ENCODE results near the gene SNX8. TPM values are rescaled to one million over a fixed set of nuclear protein-coding genes. Genes with fewer than 3 reads are reported as not detected.

Gene SNX8
- total and polyA plus RNA-seq, 2 of the 8 experiments (the other 6 are each of a cell fraction or from before 2014, with no cell fraction given), result 46.2 to 70.8 TPM

GRCh38 chr7:2218444-2218785, 95.8 kb downstream of the SNX8 start:
- no peak overlapping the region for H3K4me2 ChIP-seq (ENCODE audit: insufficient read depth in 1 of 2, low read depth in 2 of 2, low read length in 2 of 2)
- no peak overlapping the region for H3K4ac ChIP-seq (replicated peaks; ENCODE audit: insufficient read length, low read depth, low read length)
- H3K23ac ChIP-seq (ENCODE audit: insufficient read length), result no peak overlapping the region
- ChIA-PET POLR2A (ENCODE audit: partially characterized antibody) (interaction anchor here (1.6 kb wide), 1 partner anchor 17 kb away, joined by 3 read pairs; no protein-coding TSS in a partner anchor), CTCF (ENCODE audit: partially characterized antibody) (no interaction called here)
- FAIRE-seq, result no peak
- no peak overlapping the region for H3K27ac ChIP-seq (ENCODE audit: low read depth, low read length)
- TF ChIP-seq CHD2 (IDR thresholded peaks at IDR 0.05; ENCODE audit: low read length), result no peak
- no peak for TF ChIP-seq JUND (IDR thresholded peaks at IDR 0.05; ENCODE audit: low read length)
- TF ChIP-seq NRF1 (IDR thresholded peaks at IDR 0.05; ENCODE audit: low read depth, low read length), result no peak
- TF ChIP-seq SP4 (IDR thresholded peaks at IDR 0.05; ENCODE audit: low read length), result no peak
- no peak for TF ChIP-seq GTF2F1 (IDR thresholded peaks at IDR 0.05; ENCODE audit: borderline replicate concordance, low read depth, low read length)
- TF ChIP-seq NANOG (IDR thresholded peaks at IDR 0.05; ENCODE audit: insufficient read depth, low read depth, low read length, poor library complexity, severe bottlenecking), result no peak
- no peak for TF ChIP-seq ATF3 (IDR thresholded peaks at IDR 0.05; ENCODE audit: insufficient read depth, low read depth, low read length)
- no peak for TF ChIP-seq SP1 (IDR thresholded peaks at IDR 0.05; ENCODE audit: low read depth, low read length)
- TF ChIP-seq CHD1 (IDR thresholded peaks at IDR 0.05; ENCODE audit: low read depth, low read length), result no peak
- no peak for TF ChIP-seq RNF2 (IDR thresholded peaks at IDR 0.05; ENCODE audit: borderline replicate concordance, low read depth, low read length, missing control alignments, poor library complexity, severe bottlenecking)
- TF ChIP-seq CBX5 (IDR thresholded peaks at IDR 0.05; ENCODE audit: low read depth, low read length), result no peak
- TF ChIP-seq POLR2AphosphoS5 (IDR thresholded peaks at IDR 0.05; ENCODE audit: low read depth, low read length), result no peak
- TF ChIP-seq EZH2 (IDR thresholded peaks at IDR 0.05; ENCODE audit: low read depth, low read length, severe bottlenecking), result no peak
- TF ChIP-seq BRCA1 (IDR thresholded peaks at IDR 0.05; ENCODE audit: low read depth, low read length), result no peak
- H3K4me1 ChIP-seq (replicated peaks in 1 of 4; ENCODE audit: control insufficient read depth in 3 of 4, insufficient read depth in 4 of 4, low read length in 3 of 4), result no peaks in the 10 kb centered on the region
- DNase-seq (ENCODE audit: low read depth in 1 of 2, low spot score in 2 of 2), result no peak
- H4K91ac ChIP-seq (replicated peaks; ENCODE audit: insufficient read length, low read length), result no peak overlapping the region
- H2AFZ ChIP-seq (ENCODE audit: low read length), result no peak overlapping the region
- H3K79me1 ChIP-seq (ENCODE audit: low read depth, low read length), result peaks cover 9% of the 10 kb centered on the region
- no peak overlapping the region for H2BK12ac ChIP-seq (ENCODE audit: low read depth, low read length)
- no peak overlapping the region for H4K5ac ChIP-seq (ENCODE audit: insufficient read length, low read depth, low read length)
- no peak overlapping the region for H3K9ac ChIP-seq (replicated peaks in 1 of 4; ENCODE audit: extremely low read depth in 1 of 4, low read depth in 3 of 4, low read length in 3 of 4)
- no peak overlapping the region for H2BK15ac ChIP-seq (ENCODE audit: low read length)
- H2AK5ac ChIP-seq (ENCODE audit: low read depth, low read length), result no peak overlapping the region
- no peaks in the 10 kb centered on the region for H3K9me3 ChIP-seq (ENCODE audit: insufficient read depth in 2 of 2, low read depth in 1 of 2, low read length in 1 of 2)
- no peaks in the 10 kb centered on the region for H3K23me2 ChIP-seq (ENCODE audit: low read depth, low read length)
- H2BK120ac ChIP-seq (replicated peaks; ENCODE audit: low read depth, low read length), result no peak overlapping the region
- no peak overlapping the region for H2BK5ac ChIP-seq (ENCODE audit: low read depth, low read length)
- H3K79me2 ChIP-seq (ENCODE audit: control insufficient read depth in 1 of 2, insufficient read depth in 2 of 2, low read length in 2 of 2), result peaks cover 0 to 4% of the 10 kb centered on the region in 2 experiments; a peak in 3 of 4 replicates
- H3K14ac ChIP-seq (ENCODE audit: insufficient read length), result no peak overlapping the region
- H3K56ac ChIP-seq (replicated peaks; ENCODE audit: insufficient read length, low read depth, low read length), result no peak overlapping the region
- H4K8ac ChIP-seq (ENCODE audit: extremely low read depth, insufficient read depth, low read length), result no peak overlapping the region
- H3K27me3 ChIP-seq (replicated peaks in 1 of 4; ENCODE audit: control insufficient read depth in 3 of 4, extremely low read depth in 1 of 4, insufficient read depth in 3 of 4, low read length in 3 of 4), result no peaks in the 10 kb centered on the region
- WGBS, 2 experiments (ENCODE audit: extremely low coverage in 1 of 2, insufficient coverage in 1 of 2, insufficient read length in 1 of 2, insufficient replicate concordance in 2 of 2, low coverage in 1 of 2, low lambda C conversion rate in 2 of 2, missing lambda C conversion rate in 1 of 2), result 91% methylated on average over 9 of the region's 9 CpGs; no CpG with 5 or more reads in 1 of the 2 experiments
- peaks cover 19 to 60% (median 44%) of the 10 kb centered on the region in 4 experiments; a peak in 7 of 8 replicates for H3K36me3 ChIP-seq (ENCODE audit: control insufficient read depth in 2 of 4, insufficient read depth in 4 of 4, low read length in 3 of 4)
- H2BK20ac ChIP-seq (ENCODE audit: low read length), result no peak overlapping the region
- no peak overlapping the region for H3K4me3 ChIP-seq (ENCODE audit: extremely low read depth in 1 of 4, insufficient read depth in 2 of 4, low read depth in 3 of 4, low read length in 4 of 4)
- no peak overlapping the region for H3K18ac ChIP-seq (ENCODE audit: extremely low read depth, low read length)
- H4K20me1 ChIP-seq (replicated peaks in 1 of 2; ENCODE audit: control insufficient read depth in 1 of 2, insufficient read depth in 2 of 2, low read length in 2 of 2), result peaks cover 4 to 28% of the 10 kb centered on the region in 2 experiments
